ENCODE data around the gene ABCG1.
A peak's percentile ranks its signal among the peaks of the same experiment; 100 is the strongest.

Gene ABCG1

GRCh38 chr21:42216726-42217572 lies 2.0 kb upstream of the ABCG1 start:
- no peak for DNase-seq

DNA sequence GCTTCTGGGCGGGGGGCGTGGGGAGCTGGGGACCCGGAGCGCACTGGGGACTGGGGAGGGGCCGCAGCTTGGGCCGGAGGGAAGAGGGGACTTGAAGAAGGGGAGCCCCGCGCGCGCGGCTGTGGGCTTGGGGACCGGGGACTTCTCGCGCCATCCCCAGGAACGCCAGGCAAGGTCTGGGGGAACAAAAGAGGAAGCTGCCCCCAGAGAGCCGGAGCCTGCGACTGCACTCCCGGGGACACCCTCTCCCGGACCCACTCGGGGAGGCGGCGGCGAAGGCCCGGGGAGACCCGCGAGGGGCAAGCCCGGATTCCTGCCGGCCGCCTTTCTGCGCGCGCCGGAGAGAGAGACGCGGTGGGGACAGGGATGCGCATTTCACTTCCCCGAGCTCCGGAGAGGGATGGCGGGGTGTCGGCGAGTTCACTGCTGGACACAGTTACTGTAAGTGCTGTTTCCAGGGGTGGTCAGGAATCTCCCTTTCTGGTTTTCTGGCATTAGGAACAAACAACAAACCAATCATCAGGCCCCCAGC lies 732 bp downstream of the ABCG1 start:
- peak; percentile 36 for DNase-seq

DNA sequence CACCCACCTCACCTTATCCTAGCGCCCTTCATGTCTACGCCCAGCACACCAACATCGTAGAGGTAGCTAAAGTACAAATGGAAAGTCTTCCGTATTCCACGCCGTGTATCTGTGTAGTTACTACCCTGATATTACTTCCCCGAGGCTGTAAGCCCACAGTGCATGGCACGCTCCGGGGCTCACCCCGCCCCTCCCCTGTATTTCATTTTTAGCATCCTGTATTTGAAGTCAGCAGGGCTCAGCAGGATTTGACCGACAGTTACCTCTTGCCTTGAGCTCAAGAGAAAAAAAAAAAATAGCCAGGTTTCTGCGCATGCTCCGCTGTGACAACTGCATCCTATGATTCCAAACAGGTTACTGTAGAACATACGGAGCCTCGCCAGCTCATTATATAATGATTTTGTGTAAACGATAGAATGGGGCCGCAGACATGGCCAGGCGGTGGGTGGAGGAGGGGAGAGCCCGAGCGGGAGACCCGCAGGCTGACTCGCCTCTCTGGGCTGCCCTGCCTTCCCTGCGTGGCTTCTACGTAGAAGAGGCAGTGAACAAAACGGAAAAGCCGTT lies 1.3 kb downstream of the ABCG1 start:
- peak; percentile 88 for DNase-seq

GRCh38 chr21:42221581-42222345 lies 2.8 kb downstream of the ABCG1 start:
- no peak for DNase-seq

GRCh38 chr21:42222386-42222785 lies 3.4 kb downstream of the ABCG1 start:
- no peak for DNase-seq

GRCh38 chr21:42222821-42223390 lies 4.0 kb downstream of the ABCG1 start:
- DNase-seq: no peak

- DNase-seq: no peak
Observed at GRCh38 chr21:42223826-42224575, 5.1 kb downstream of the ABCG1 start.

DNA sequence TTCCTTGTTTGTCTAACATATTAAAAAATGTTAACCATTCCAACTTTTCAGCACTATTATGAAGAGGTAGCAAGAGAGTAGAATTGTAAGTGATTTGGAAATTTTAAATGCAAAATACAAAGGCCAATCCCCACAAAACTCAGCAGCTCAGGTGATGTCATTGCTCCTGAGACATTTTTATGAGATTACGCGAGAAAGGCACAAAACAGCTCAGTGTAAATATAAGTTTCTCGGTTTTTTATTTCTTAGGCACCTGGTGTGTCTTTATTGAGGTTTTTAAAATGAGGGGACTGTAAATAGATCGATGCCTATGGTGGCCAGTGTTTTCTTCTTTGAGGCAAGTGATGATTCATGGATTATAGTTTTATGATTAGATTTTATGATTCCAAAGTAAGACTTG lies 6.1 kb downstream of the ABCG1 start:
- DNase-seq: no peak

DNA sequence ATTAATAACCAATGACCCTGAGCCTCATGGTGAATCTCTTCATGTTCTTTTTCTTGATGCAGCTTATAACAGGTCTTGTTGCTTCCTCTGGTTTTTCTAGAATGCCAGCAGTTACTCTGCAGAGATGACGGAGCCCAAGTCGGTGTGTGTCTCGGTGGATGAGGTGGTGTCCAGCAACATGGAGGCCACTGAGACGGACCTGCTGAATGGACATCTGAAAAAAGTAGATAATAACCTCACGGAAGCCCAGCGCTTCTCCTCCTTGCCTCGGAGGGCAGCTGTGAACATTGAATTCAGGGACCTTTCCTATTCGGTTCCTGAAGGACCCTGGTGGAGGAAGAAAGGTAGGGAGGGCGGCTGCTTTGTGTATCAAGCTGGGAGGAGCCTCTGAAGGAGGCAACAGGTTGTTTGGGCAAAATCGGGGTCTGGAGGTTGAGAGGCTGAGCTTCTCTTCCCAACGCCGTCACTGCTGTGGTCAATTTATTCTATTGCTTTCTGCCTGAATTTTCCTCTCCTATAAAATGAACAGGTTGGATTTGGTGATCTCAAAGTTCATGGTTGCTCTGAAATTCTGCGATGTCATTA lies 6.7 kb downstream of the ABCG1 start:
- DNase-seq: no peak

DNA sequence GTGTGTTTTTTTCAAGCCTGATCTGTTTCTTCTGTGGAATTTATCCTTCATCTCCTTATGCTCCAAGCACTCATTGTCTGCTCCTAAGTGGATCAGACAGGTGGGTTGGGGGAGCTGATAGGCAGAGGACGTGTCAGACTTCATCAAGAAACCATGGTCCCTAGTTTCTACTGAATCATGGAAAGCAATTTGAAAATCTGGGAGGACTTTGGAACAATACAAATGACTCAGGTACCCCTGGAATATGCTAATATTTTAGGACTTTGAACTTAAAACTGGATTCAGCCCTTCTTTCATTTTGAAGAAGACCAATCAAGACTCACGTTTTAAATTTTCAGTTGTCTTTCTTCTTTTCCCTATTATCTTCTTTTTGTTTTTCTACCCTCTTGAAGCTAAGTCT lies 7.7 kb downstream of the ABCG1 start:
- no peak for DNase-seq

- peak; percentile 97 for DNase-seq
Observed at GRCh38 chr21:42227909-42228708, 9.2 kb downstream of the ABCG1 start.

GRCh38 chr21:42228709-42229220 lies 9.8 kb downstream of the ABCG1 start:
- DNase-seq: no peak

GRCh38 chr21:42229676-42230075 lies 10.7 kb downstream of the ABCG1 start:
- DNase-seq: no peak

DNA sequence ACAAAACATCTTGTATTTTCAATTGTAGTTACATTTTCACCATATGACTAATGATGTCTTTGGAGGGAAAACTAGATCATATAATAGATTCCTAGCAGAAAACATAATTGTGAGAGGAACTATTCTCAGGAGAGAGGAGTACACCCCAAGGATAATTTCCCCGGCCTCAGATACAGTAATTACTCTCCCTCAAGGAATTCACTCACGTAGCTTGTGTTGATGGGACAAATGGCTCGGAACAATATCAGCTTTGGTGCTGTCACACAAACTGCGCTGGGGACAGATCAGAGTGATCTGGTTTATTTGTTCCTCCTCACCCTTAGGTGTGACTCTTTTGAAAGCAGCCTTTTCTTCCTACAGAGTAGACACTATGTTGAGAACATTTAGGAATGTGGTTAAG lies 11.2 kb downstream of the ABCG1 start:
- DNase-seq: no peak

- DNase-seq: no peak
Observed at GRCh38 chr21:42230636-42231035, 11.7 kb downstream of the ABCG1 start.

- no peak for DNase-seq
Observed at GRCh38 chr21:42231756-42232155, 12.8 kb downstream of the ABCG1 start.

- DNase-seq: no peak
Observed at GRCh38 chr21:42232176-42232825, 13.4 kb downstream of the ABCG1 start.

- DNase-seq: peak; percentile 89
Observed at GRCh38 chr21:42233067-42233961, 14.4 kb downstream of the ABCG1 start.

DNA sequence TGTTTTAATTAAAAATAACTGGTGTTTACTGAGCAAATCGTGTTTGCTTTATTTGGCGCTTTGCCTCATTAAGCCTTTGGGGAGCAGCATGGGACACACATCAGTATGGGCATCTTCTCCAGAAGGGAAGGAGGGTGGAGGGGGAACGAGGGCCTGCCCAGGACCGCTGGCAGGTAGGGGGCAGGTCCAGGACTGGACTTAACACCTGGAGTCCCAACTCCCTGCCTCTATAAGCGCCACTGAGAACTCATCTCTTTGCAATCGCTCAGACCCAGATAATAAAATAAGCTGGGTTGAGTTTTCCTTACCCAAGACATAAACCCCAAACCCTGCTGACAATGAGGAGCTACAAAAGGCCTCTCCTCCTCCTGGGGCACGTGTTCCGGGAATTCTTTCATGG lies 15.1 kb downstream of the ABCG1 start:
- no peak for DNase-seq

All from CD4-positive, alpha-beta T cell treated with Interferon gamma for 1 hour (primary cell).